NCI-H524 treated with DMSO at 0.1 percent for 48 hours (cell line): ENCODE measurements around the gene VAPA.

Source experiments
- DNase-seq: peaks from one replicate; lab custom pipeline; 2025; lab: John Stamatoyannopoulos, UW

Gene VAPA

GRCh38 chr18:9974279-9974915 lies 60.6 kb downstream of the VAPA start:
- DNase-seq, result no peak

- DNase-seq, result no peak
Measured at GRCh38 chr18:9975658-9976057, 61.8 kb downstream of the VAPA start.

GRCh38 chr18:9982711-9983110 lies 68.9 kb downstream of the VAPA start:
- no peak for DNase-seq

GRCh38 chr18:9984080-9984479 lies 70.3 kb downstream of the VAPA start:
- DNase-seq, result no peak

GRCh38 chr18:9985641-9986040 lies 71.8 kb downstream of the VAPA start:
- no peak for DNase-seq

GRCh38 chr18:9986156-9986930 lies 72.5 kb downstream of the VAPA start:
- no peak for DNase-seq

GRCh38 chr18:9987345-9987744 lies 73.5 kb downstream of the VAPA start:
- DNase-seq, result no peak

- no peak for DNase-seq
Measured at GRCh38 chr18:9987931-9988330, 74.1 kb downstream of the VAPA start.

GRCh38 chr18:9988665-9989064 lies 74.8 kb downstream of the VAPA start:
- DNase-seq, result no peak

- no peak for DNase-seq
Measured at GRCh38 chr18:9989481-9989880, 75.7 kb downstream of the VAPA start.

- no peak for DNase-seq
Measured at GRCh38 chr18:9991011-9992000, 77.5 kb downstream of the VAPA start.

GRCh38 chr18:9992300-9992972 lies 78.6 kb downstream of the VAPA start:
- DNase-seq, result no peak

GRCh38 chr18:9992973-9993520 lies 79.2 kb downstream of the VAPA start:
- no peak for DNase-seq

- DNase-seq, result no peak
Measured at GRCh38 chr18:9993521-9994025, 79.8 kb downstream of the VAPA start.

GRCh38 chr18:9994026-9994570 lies 80.3 kb downstream of the VAPA start:
- DNase-seq, result no peak

- DNase-seq, result no peak
Measured at GRCh38 chr18:9994701-9995235, 81.0 kb downstream of the VAPA start.

- no peak for DNase-seq
Measured at GRCh38 chr18:9995631-9996030, 81.8 kb downstream of the VAPA start.

GRCh38 chr18:9996094-9996493 lies 82.3 kb downstream of the VAPA start:
- DNase-seq, result no peak

- DNase-seq, result no peak
Measured at GRCh38 chr18:9997711-9998110, 83.9 kb downstream of the VAPA start.

- no peak for DNase-seq
Measured at GRCh38 chr18:9998330-9998729, 84.5 kb downstream of the VAPA start.

GRCh38 chr18:10002280-10002679 lies 88.5 kb downstream of the VAPA start:
- no peak for DNase-seq
